HCT116 (cell line): Measurements from ENCODE around the gene GADD45A.

Source experiments
- ZNF274 ChIP-seq: fragments of 200-500 bp; sonication (Bioruptor generic); IDR thresholded peaks from 2 replicates; pipeline ENCODE4 v1.6.1; 2014; ENCODE audit warnings: mild to moderate bottlenecking, low read depth, low read length, inconsistent platforms
- TF ChIP-seq, protein P1 (sequence below): IDR thresholded peaks from 2 replicates; pipeline ENCODE4 v1.6.1; 2012; ENCODE audit warnings: low read depth

DNA sequence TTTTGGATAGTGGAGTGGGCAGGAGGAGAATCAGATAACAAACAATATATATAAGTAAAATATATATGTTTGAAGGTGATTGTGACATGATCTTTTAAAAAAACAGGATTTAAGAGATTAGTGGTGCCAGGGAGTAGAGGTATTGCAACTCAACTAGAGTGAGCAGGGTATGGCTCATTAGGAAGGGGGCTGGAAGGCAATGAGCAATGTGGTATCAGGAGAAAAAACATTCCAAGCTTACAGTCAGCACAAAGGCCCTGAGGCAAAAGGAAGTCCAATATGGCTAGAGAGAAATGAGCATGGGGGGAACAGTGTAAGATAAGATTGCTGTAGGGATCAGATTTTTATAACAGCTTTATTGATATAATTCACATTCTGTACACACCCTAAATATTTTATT is 5.3 kb upstream of the GADD45A start:
- TF ChIP-seq, protein P1, sequence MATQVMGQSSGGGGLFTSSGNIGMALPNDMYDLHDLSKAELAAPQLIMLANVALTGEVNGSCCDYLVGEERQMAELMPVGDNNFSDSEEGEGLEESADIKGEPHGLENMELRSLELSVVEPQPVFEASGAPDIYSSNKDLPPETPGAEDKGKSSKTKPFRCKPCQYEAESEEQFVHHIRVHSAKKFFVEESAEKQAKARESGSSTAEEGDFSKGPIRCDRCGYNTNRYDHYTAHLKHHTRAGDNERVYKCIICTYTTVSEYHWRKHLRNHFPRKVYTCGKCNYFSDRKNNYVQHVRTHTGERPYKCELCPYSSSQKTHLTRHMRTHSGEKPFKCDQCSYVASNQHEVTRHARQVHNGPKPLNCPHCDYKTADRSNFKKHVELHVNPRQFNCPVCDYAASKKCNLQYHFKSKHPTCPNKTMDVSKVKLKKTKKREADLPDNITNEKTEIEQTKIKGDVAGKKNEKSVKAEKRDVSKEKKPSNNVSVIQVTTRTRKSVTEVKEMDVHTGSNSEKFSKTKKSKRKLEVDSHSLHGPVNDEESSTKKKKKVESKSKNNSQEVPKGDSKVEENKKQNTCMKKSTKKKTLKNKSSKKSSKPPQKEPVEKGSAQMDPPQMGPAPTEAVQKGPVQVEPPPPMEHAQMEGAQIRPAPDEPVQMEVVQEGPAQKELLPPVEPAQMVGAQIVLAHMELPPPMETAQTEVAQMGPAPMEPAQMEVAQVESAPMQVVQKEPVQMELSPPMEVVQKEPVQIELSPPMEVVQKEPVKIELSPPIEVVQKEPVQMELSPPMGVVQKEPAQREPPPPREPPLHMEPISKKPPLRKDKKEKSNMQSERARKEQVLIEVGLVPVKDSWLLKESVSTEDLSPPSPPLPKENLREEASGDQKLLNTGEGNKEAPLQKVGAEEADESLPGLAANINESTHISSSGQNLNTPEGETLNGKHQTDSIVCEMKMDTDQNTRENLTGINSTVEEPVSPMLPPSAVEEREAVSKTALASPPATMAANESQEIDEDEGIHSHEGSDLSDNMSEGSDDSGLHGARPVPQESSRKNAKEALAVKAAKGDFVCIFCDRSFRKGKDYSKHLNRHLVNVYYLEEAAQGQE: no peak
- TF ChIP-seq ZNF274: no peak
